Endothelial cell of umbilical vein (primary cell): ENCODE measurements around the gene CUBN.
A peak's percentile ranks its signal among the peaks of the same experiment; 100 is the strongest.

Experiments
- CTCF ChIP-seq, 2 donors: IDR thresholded peaks; 1 replicate in 1 of 2; 2 replicates in 1 of 2; pipeline ENCODE4 v1.5.1; 2011; ENCODE audit warnings: low read length in 2 of 2, mild to moderate bottlenecking in 2 of 2, moderate library complexity in 2 of 2, control low read depth in 1 of 2, inconsistent platforms in 1 of 2, low read depth in 1 of 2; ENCODE audit not compliant: insufficient read depth in 1 of 2; ENCODE audit errors: extremely low read depth in 1 of 2
- EZH2 ChIP-seq: IDR thresholded peaks from 2 replicates; pipeline ENCODE4 v1.6.1; 2012; ENCODE audit warnings: borderline replicate concordance, low read depth, mild to moderate bottlenecking, moderate library complexity, low read length, inconsistent platforms; ENCODE audit not compliant: severe bottlenecking
- MAX ChIP-seq: IDR thresholded peaks from 2 replicates; pipeline ENCODE4 v1.6.1; 2011; ENCODE audit not compliant: insufficient read depth, insufficient read length
- POLR2AphosphoS5 ChIP-seq: IDR thresholded peaks from 2 replicates; pipeline ENCODE4 v1.6.1; 2012; ENCODE audit warnings: low read depth, mild to moderate bottlenecking, control low read depth, low read length, moderate library complexity; ENCODE audit not compliant: insufficient read depth

GRCh38 chr10:16987206-16987621, 142.4 kb downstream of the CUBN start:
- TF ChIP-seq CTCF (IDR thresholded peaks at IDR 0.05; ENCODE audit: extremely low read depth in 1 of 2, insufficient read depth in 1 of 2, low read depth in 1 of 2, low read length in 2 of 2), result no peak
- no peak for TF ChIP-seq EZH2
- TF ChIP-seq POLR2AphosphoS5, result peak; percentile 49
- TF ChIP-seq MAX, result no peak
